Pulmonary artery endothelial cell (primary cell): Measurements from ENCODE around the gene REPIN1. TPM values are rescaled to one million over a fixed set of nuclear protein-coding genes. Genes with fewer than 3 reads are reported as not detected.

ENCODE experiments used
- DNase-seq: peaks from one replicate; pipeline ENCODE4 v3.0.0-alpha.2; 2011; ENCODE audit warnings: low read depth, low spot score
- total RNA-seq: library from RNA; depleted of rRNA; stranded (reverse); fragments of >200 nt; gene quantifications from 2 replicates; pipeline ENCODE4 v1.2.3, GENCODE V29; 2014

The REPIN1 gene
- total RNA-seq, 1 donor from 2014 or later = 72.9 TPM

GRCh38 chr7:150337179-150337578 lies 31.4 kb upstream of the REPIN1 start:
- DNase-seq = no peak

DNA sequence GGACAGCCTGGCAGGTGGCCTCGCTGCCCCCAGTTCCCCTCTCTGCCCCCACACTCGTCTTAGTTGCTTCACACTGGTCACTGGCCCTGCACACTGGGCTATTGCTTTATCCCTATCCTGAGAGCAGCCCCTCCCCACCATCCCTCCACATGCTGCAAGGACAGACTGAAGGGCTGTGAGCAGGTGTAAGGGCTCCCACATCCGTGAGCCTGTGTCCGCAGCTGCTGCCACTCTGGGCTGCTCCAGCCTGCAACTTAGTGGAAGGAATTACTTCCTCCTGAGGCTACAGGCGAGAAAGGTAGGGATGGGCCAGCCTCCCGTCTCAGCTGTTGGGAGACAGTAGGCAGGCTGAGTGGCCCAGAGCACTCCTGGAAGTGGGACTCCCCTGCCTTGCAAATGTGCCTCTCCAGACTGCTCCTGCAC lies 31.0 kb upstream of the REPIN1 start:
- DNase-seq = no peak

GRCh38 chr7:150338166-150338829 lies 30.3 kb upstream of the REPIN1 start:
- no peak for DNase-seq

DNA sequence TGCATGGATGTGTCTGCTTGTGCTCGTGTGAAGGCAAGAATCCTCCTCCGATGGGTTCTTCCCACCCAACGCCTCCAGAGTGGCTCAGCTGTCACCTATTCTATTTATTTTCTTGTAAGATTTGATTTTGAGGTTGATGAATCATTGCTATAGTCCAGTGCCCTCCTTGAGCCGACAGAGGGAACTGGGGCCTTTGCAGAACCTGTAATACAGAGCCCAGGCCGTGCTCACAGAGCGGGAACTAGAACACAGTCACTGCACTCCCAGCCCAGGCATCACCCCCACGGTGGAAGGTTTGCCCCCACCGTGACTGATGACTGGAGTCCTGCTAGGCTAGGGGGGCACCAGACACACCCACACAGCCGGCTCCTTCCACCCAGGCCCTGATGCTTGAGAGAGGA lies 29.2 kb upstream of the REPIN1 start:
- DNase-seq = no peak

DNA sequence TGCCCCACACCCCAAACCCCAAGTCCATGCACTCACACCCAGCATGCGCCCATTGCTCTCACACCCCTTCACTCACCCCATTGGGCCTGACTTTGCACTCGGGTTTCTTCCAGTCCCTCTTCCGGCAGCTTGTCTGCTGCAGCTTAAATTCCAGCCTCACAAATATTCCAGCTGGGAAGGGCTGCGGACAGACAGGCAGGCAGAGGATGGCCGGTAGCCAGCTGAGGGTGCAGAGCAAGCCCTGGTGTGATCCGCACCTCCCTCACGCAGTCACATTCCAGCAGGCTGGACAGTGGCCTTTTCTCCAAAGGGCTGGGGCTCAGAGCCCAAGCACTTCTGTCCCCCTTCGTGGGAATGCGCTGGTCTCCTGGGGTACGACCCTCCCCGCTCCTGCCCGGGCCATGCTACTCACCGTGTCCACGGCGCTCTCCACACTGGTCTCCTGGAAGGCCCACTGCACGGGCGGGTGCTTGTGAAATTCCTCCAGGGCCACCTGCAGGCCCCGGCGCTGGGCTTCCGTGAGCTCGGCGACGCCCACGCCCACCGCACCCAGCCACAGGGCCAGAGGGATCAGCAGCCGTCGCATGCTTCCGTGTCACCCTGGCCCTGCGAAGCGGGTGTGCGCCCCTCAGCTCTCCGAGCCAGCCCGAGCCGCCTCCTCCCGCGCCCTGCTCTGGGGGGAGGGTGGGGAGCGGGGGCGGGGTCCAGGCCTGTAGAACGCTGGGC lies 28.4 kb upstream of the REPIN1 start:
- DNase-seq = no peak

GRCh38 chr7:150340875-150341262 lies 27.8 kb upstream of the REPIN1 start:
- no peak for DNase-seq

DNA sequence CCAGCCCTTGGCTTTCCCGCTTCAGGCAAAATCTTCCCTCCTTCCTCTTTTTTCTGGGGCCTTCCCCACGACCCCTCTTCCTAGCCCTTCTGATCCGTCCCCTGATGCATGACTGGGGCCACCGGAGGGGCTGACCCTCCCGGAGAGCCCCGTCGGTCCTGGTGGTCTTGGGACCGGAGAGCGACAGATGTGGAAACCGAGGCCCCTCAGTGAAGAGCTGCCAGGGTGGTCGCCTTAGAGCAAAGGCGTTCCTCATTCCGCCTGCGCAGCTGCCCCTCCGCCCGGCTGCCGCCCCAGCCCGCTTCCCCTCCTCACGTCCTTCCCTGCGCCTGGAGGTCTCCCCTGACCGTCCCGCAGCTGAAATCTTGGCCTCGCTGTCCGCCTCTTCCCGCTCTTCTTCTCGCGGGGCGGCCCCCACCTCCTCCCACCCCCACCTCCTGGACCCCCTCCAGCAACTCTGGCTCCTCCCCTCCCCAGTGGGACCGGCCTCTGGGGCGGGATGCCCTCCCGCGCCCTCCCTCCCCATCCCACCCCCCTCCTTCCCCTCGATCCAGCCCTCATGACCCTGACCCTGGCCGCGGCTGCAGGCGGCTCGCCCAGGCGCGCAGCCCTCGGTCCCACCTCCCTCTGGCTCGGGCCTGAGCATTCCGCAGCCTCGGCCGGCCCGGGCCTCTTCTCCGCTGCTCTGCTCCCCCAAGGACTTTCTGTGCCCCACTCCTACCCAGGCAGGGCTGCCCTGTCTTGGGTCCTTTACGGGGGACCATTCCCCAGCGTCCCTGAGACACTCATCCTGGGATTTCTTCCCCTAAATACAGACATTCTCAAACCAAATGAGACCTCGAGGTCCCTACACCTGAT lies 27.1 kb upstream of the REPIN1 start, which contains the start of gene RARRES2:
RARRES2 (minus strand) TSS at position 367 of the 858 bp plus-strand sequence. CDS start 1,020 bp downstream, outside the sequence.
- DNase-seq = no peak

- no peak for DNase-seq
These were observed 26.6 kb upstream of the REPIN1 start for GRCh38 chr7:150342121-150342408.

GRCh38 chr7:150343225-150343624 lies 25.4 kb upstream of the REPIN1 start:
- no peak for DNase-seq

GRCh38 chr7:150344299-150344698 lies 24.3 kb upstream of the REPIN1 start:
- no peak for DNase-seq

- no peak for DNase-seq
These were observed 23.6 kb upstream of the REPIN1 start for GRCh38 chr7:150345012-150345411.

- no peak for DNase-seq
These were observed 21.7 kb upstream of the REPIN1 start for GRCh38 chr7:150346922-150347321.

- no peak for DNase-seq
These were observed 16.9 kb upstream of the REPIN1 start for GRCh38 chr7:150351587-150352194.

- DNase-seq = no peak
These were observed 13.0 kb upstream of the REPIN1 start for GRCh38 chr7:150355666-150356059.

GRCh38 chr7:150356265-150356897 lies 12.2 kb upstream of the REPIN1 start:
- DNase-seq = no peak

DNA sequence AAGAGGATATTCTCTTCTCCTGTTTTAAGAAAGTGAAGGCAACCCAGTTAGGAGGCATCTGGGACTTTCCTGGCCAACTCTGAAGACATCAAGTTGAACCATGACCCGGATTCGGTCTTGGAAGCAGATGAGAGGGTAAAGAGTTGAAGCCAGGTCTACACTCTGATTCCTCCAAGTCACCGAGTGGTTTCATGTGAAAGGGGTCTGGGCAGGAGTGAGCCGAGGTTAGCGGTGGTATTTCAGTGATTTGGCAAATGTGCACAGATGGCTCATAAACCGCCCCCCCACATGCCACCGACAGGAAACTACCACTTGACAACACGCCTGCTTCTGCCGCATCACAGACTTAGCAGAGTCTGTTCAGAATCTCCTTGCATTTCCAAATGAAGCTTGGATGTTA lies 11.4 kb upstream of the REPIN1 start:
- no peak for DNase-seq

GRCh38 chr7:150357771-150358427 lies 10.7 kb upstream of the REPIN1 start:
- no peak for DNase-seq

DNA sequence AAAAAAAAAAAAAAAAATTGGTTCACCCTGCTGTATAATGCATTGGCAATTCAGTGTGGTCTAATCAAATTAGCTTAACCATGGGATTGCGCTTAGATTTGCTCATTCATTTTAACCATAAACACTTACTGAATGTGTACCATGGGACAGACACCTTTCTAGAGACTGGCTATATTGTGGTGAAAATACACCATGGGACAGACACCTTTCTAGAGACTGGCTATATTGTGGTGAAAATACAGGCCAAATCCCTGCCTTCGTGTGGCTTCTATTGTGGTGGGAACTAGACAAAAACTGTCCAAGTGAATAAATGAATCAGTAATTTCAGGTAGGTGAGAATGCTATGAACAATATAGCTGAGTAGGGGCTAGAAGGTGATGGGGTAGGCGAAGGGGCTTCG lies 10.2 kb upstream of the REPIN1 start:
- no peak for DNase-seq

- DNase-seq = no peak
These were observed 9.5 kb upstream of the REPIN1 start for GRCh38 chr7:150358988-150359621.

GRCh38 chr7:150359622-150360362 lies 8.8 kb upstream of the REPIN1 start:
- DNase-seq = no peak
